Activated naive CD4-positive, alpha-beta T cell treated with anti-CD3 and anti-CD28 coated beads, Interleukin-2, amount 50 U/mL, for 24 hours (primary cell): Measurements from ENCODE around the gene C2orf81.
"Not testable (repeated sequence)": the region's sequence is repeated elsewhere in the genome, so short reads cannot be mapped to it uniquely, and the experiment has no call there.

Source experiments
- H3K27ac Mint-ChIP-seq: one replicate; pipeline ENCODE4 v1.8.0; 2021; ENCODE audit warnings: mild to moderate bottlenecking, mixed read lengths
- H3K27me3 Mint-ChIP-seq: one replicate; pipeline ENCODE4 v1.8.0; 2021; ENCODE audit warnings: mixed read lengths
- H3K36me3 Mint-ChIP-seq: one replicate; pipeline ENCODE4 v1.8.0; 2021; ENCODE audit warnings: mixed read lengths
- H3K4me1 Mint-ChIP-seq: one replicate; pipeline ENCODE4 v1.8.0; 2021; ENCODE audit warnings: mixed read lengths
- H3K4me3 Mint-ChIP-seq: one replicate; pipeline ENCODE4 v1.8.0; 2021; ENCODE audit warnings: mild to moderate bottlenecking, mixed read lengths
- H3K9me3 Mint-ChIP-seq: one replicate; pipeline ENCODE4 v1.8.0; 2021; ENCODE audit warnings: mixed read lengths

The C2orf81 gene

DNA sequence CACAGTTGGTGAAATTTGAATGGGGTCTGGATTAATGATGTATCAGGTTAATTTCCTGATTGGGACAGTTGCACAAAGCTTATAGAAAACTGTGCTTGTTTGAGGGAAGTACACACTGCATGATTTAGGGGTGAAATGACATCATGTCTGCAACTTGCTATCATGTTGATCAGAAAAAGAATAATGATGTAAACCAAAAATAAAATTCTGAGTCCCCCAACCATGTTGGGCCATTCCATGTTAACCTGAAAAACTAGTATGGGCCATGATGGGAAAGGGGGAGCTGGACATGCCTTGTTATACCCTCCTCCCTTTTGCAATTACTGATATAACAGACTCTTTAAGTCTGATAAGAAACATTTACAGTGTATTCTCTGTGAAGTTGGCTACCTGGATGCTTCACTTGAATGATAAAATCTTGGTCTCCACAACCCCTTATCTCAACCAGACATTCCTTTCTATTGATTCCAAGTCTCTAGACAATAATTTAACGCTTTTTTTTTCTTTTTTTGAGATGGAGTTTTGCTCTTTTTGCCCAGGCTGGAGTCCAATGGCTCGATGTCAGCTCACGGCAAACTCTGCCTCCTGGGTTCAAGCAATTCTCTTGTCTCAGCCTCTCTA, 29.3 kb upstream of the C2orf81 start:
- no peaks in the 10 kb centered on the region for H3K27me3 Mint-ChIP-seq
- peaks cover 27% of the 10 kb centered on the region for H3K4me1 Mint-ChIP-seq
- H3K36me3 Mint-ChIP-seq: peaks cover 6% of the 10 kb centered on the region
- H3K4me3 Mint-ChIP-seq: no peak overlapping the region
- no peaks in the 10 kb centered on the region for H3K9me3 Mint-ChIP-seq
- no peak overlapping the region for H3K27ac Mint-ChIP-seq

DNA sequence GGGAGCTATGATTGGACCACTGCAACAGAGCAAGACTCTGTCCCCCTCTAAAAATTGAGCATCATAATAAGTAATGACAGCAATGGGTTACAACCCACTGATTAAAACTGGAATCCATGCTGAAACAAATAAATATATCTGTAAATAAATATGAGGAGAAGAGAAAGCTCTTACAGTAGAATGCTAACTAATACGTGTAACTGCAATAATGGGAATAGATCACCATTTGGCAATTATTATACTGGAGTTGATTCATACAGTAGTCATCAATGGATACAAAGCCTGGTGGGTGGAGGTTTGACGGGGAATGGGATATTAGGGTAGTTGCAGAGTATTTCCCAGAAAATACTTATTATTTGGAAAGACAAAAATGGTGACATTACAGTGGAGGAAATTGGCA, 27.4 kb upstream of the C2orf81 start:
- H3K36me3 Mint-ChIP-seq: no peaks in the 10 kb centered on the region
- H3K4me1 Mint-ChIP-seq: peaks cover 13% of the 10 kb centered on the region
- peaks cover 6% of the 10 kb centered on the region for H3K27me3 Mint-ChIP-seq
- no peak overlapping the region for H3K27ac Mint-ChIP-seq
- H3K9me3 Mint-ChIP-seq: no peaks in the 10 kb centered on the region
- no peak overlapping the region for H3K4me3 Mint-ChIP-seq

DNA sequence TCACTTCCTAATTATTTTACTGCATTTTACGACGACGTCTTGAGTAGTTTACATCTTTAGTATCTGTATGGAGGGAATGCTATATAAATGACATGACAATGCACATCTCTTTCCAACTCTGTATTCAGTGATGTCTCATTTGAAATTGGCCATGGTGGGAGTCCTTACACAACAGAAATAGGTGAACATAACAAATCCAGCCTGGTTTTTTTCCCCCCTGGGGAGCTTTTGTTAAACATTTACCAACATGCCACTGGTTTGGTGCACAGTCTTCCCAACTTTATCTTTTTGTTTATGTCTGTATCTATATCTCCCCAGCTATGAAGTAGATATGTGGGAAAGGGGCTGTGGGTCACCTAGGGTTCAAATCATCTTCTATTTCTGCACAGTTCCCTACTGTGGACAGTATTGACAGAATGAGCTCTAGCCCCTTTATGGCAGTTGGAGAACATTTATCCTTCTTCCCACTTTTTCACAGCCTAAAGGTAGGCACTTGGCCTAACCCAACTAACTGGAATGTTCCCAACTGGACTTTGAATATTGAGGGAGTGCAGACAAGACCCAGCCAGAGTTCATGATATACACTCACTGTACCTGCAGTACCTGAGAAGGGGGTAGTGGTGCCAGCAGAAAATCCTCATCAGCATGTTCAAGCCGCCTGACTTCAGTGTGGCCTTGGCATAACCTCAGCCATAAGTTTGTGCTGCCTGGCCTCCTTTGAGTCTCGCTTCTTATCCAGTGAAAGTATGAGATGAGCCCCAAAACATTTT, 26.0 kb upstream of the C2orf81 start:
- H3K36me3 Mint-ChIP-seq: no peaks in the 10 kb centered on the region
- no peaks in the 10 kb centered on the region for H3K9me3 Mint-ChIP-seq
- no peak overlapping the region for H3K4me3 Mint-ChIP-seq
- peaks cover 7% of the 10 kb centered on the region for H3K27me3 Mint-ChIP-seq
- no peak overlapping the region for H3K27ac Mint-ChIP-seq
- H3K4me1 Mint-ChIP-seq: peaks cover 3% of the 10 kb centered on the region

DNA sequence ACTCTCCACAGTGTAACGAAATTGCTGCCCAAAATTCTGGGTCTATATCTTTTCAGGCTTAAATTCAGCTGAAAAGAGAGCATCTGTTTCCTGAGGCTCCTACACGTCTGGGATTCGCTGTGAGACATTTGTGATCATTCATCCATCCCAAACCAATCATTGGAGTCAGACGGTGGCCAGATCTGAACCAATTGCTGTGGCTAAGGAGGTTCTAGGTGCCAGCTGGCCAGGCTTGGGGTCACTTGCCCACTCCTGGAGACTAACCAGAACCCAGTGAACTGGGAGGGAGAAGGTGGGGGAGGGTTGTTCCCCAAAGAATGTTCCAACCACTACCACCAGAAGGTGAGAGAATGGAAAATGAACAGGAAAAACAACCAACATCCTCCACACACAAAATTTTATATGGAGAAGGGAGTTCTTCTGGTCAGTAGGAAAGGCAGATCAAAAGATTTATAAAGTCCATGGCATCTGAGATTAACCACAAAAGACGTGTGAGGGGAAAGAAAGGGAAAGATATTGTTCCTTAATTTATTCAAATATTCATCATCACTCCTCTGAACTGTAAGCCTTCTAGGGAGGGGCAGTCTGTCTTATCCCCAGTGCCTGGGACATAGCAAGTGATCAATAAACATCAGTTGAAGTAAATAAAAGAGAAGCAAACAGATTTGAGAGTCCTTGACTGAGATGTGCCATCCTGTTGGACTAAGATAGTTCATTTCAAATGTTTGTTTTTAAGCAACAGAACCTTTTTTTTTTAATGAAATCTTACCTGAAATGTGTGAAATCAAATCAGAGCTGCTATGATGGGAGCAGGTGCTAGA, 23.3 kb upstream of the C2orf81 start:
- no peak overlapping the region for H3K4me3 Mint-ChIP-seq
- H3K9me3 Mint-ChIP-seq: no peaks in the 10 kb centered on the region
- peaks cover 8% of the 10 kb centered on the region for H3K4me1 Mint-ChIP-seq
- peaks cover 14% of the 10 kb centered on the region for H3K27me3 Mint-ChIP-seq
- no peak overlapping the region for H3K27ac Mint-ChIP-seq
- H3K36me3 Mint-ChIP-seq: no peaks in the 10 kb centered on the region

DNA sequence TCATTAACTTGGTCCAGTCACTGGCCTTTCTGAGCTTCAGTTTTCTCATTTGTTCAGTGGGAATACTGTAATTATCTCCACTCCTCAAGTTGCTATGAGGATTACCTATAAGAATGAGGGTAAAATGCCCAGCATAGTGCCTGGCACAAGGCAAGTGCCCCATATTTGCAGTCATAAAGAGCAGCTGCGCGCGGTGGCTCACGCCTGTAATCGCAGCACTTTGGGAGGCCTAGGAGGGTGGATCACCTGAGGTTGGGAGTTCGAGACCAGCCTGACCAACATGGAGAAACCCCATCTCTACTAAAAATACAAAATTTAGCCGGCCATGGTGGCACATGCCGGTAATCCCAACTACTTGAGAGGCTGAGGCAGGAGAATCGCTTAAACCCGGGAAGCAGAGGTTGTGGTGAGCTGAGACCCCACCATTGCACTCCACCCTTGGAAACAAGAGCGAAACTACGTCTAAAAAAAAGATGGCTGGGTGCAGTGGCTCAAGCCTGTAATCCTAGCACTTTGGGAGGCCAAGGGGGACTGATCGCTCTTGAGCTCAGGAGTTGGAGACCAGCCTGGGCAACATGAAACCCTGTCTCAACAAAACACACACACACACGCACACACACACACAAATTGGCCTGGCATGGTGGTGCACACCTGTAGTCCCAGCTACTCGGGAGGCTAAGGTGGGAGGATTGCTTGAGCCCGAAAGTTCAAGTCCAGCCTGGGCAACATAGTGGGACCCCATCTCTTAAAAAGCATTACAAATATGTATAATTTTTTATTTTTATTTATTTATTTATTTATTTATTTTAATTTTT, 21.3 kb upstream of the C2orf81 start:
- H3K27me3 Mint-ChIP-seq: peaks cover 18% of the 10 kb centered on the region
- H3K4me3 Mint-ChIP-seq: peak overlapping the region; percentile 82
- not testable (repeated sequence) for H3K27ac Mint-ChIP-seq, H3K9me3 Mint-ChIP-seq, H3K36me3 Mint-ChIP-seq, H3K4me1 Mint-ChIP-seq

DNA sequence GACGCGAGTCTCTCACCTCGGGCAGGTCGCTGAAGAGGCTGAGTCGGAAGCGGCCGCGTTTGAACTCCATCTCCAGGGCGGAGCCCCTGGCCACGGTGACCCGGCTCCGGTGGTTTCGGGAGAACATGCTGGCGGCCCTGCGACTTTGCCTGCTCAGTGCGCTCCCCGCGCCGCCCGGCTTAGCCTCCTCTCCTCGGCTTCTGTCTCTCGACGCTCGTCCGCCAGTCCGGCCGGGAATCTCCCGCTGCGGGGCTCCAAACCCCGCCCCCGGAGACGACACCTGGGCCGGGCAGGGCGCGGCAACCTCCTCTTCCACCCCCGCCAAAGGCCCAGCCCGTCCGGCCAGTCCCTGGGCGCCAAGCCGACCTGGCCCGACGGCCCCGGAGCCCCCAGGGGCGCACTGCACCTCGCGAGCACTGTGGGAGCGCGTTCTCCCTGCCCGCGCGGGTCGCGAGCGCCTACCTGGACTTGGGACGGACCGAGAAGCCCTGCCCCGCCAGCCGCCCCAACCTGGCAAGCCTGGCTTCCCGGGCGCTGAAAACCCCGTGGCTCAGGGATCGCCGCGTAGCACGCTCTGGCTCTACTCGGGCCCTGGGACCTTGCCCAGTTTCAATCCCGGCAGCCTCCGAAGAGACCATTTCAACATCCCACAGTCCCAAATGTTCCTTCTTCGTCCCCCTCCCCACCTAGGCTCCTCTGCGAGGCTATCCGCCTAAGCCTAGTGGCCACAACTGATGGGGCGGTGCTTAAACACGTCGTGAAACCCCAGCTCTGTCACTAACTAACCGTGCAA, 20.5 kb upstream of the C2orf81 start, which contains the start of gene RTKN:
RTKN (minus strand) TSS at position 248 of the 793 bp plus-strand sequence; CDS start at position 127, 121 bp downstream.
- Mint-ChIP-seq H3K4me3 (peak within 1 kb of the TSS; percentile 82), H3K9me3 (no peaks in the 10 kb centered on the region), H3K4me1 (peaks cover 8% of the 10 kb centered on the region), H3K27me3 (peaks cover 18% of the 10 kb centered on the region), H3K36me3 (no peaks in the 10 kb centered on the region), H3K27ac (no peak within 1 kb of the TSS)

DNA sequence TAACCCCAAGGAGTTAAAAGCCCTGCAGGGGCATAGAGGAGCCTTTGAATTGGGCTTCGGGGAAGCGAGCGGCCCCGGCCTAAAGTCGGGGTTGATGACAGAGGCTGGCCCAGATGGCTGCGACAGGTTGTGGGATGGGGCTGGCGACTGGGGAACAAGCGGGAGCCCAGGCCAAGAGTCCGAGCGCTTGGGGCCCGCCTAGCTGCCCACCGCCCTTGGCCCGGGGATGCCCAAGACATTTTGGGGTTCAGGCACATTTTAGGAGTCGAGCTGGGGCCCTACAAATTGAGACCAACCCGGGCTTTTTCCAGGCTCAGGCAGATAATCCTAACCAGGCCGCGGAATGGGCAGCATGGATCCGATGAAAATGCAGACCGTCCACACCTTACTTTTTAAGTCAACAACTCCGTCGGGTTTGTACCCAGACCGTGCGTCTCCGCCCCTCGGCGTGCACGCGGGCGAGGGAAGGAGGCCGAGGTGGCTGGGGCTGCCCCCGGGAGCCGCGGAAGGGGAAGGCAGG, 19.8 kb upstream of the C2orf81 start:
- H3K9me3 Mint-ChIP-seq: no peaks in the 10 kb centered on the region
- no peak overlapping the region for H3K27ac Mint-ChIP-seq
- H3K36me3 Mint-ChIP-seq: no peaks in the 10 kb centered on the region

DNA sequence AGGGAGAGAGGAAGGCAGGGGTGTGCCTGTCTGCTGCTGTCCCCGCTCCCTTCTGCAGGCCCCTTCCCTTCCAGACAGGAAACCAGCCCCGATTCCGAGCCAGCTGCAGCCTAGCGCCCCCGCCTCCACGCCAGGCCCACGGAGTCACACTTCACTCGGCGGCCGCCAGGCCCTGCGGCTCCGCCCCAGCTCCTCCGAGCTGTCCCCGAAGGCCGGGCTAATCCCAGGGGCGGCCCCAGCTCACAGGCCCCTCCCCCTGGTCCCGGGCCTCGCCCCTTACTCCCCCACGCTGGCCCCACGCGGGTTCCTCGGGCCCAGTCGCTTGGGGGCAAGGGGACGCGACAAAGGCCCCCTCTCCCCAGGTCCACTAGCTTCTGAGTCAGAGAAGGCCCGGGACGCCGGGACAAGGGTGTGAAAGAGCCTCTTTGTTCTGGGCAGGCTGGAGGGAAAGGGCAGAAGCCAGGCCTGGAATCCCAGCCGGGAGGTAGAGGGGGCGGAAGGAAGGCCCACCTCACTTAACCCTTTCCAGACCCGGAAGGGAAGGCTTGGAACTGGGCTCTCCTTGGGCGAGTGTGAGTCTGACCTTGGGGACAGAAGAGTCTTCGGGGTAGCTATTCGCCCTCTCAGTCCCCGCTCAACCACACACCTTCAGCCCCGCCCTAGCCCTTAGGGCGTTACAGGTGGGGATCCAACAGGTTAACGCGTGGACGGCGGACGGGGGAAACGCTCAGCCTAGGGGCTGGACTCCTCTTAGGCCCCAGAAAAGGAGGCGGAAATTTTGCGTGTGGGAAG, 19.2 kb upstream of the C2orf81 start:
- H3K27ac Mint-ChIP-seq: no peak overlapping the region
- H3K36me3 Mint-ChIP-seq: no peaks in the 10 kb centered on the region
- no peaks in the 10 kb centered on the region for H3K9me3 Mint-ChIP-seq
- H3K4me3 Mint-ChIP-seq: peak overlapping the region; percentile 60
- H3K27me3 Mint-ChIP-seq: peaks cover 18% of the 10 kb centered on the region
- peaks cover 8% of the 10 kb centered on the region for H3K4me1 Mint-ChIP-seq

More for the DNA sequence above, 19.8 kb upstream of the C2orf81 start:
- Mint-ChIP-seq H3K27me3 (peaks cover 18% of the 10 kb centered on the region), H3K4me1 (peaks cover 8% of the 10 kb centered on the region), H3K4me3 (no peak overlapping the region)

DNA sequence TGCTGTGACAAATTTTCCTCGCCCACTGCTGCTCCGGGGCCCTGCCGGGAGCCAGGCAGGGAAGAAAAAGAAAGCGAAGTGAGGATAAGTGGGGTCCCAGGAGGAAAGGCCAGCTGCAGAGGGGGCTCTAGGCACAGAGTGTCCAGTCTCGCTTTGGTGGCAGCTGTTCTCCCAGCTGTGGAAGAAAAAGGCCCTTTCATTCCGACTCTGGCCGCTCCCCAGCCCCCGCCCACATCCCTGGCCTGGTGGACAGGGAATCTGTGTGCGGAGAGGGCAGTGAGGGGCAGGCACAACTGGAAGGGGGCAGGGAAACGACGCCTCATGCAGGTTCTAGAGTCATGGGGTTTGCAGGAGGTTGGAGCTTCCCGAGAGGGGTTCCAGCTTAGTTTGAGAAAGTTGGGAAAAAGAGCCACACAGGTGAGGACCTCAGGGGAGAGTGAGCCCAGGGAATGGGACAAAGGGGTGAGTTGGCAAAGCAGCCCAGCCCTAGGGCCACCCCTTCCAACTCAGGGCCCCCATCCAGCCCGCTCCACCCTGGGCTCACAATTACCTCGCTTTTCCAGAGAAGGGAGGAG, 18.5 kb upstream of the C2orf81 start:
- no peaks in the 10 kb centered on the region for H3K9me3 Mint-ChIP-seq
- H3K4me1 Mint-ChIP-seq: peaks cover 8% of the 10 kb centered on the region
- H3K27me3 Mint-ChIP-seq: peaks cover 16% of the 10 kb centered on the region
- H3K4me3 Mint-ChIP-seq: peak overlapping the region; percentile 60
- no peaks in the 10 kb centered on the region for H3K36me3 Mint-ChIP-seq
- H3K27ac Mint-ChIP-seq: no peak overlapping the region

DNA sequence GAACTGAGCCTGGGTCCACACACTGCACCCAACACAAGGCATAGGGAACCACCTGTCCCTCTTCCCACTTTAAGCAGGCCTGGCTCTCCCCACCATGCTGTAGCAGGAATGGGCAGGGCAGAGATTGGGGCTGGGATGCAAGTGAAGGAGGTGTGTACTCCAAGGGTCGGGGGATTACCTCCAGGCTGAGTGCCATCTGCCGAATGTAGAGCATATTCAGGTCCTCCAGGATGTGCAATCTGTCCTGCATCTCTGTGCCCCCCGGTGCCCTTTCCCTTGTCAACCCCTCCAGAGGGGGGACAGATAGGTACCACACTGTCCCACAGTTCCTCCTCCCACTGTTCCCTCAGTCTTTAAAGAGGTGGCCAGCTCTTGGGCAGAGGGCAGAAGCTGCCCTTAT, 18.0 kb upstream of the C2orf81 start:
- peaks cover 14% of the 10 kb centered on the region for H3K27me3 Mint-ChIP-seq
- H3K36me3 Mint-ChIP-seq: no peaks in the 10 kb centered on the region
- H3K4me3 Mint-ChIP-seq: no peak overlapping the region
- H3K9me3 Mint-ChIP-seq: no peaks in the 10 kb centered on the region
- H3K4me1 Mint-ChIP-seq: peaks cover 8% of the 10 kb centered on the region
- H3K27ac Mint-ChIP-seq: no peak overlapping the region

DNA sequence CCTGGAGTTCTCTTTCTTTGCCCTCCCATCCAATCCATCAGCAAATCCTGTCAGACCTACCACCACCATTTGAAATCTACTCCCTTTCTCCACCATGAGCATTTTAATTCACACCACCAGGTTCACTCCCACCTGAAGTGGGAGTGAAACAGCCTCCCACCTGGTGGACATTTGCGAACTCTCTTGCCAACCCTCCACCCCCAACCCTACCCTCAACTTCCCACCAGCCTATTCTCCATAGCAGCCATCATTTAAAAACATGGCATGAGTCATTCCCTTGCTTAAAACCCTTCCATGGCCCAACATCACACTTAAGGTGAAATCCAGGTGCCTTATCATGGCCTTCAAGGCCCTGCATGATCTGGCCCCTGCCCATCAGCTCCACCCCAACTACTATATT, 16.8 kb upstream of the C2orf81 start:
- no peak overlapping the region for H3K4me3 Mint-ChIP-seq
- no peaks in the 10 kb centered on the region for H3K9me3 Mint-ChIP-seq
- H3K27ac Mint-ChIP-seq: peak overlapping the region; percentile 15
- peaks cover 12% of the 10 kb centered on the region for H3K27me3 Mint-ChIP-seq
- H3K36me3 Mint-ChIP-seq: no peaks in the 10 kb centered on the region
- H3K4me1 Mint-ChIP-seq: peaks cover 8% of the 10 kb centered on the region

DNA sequence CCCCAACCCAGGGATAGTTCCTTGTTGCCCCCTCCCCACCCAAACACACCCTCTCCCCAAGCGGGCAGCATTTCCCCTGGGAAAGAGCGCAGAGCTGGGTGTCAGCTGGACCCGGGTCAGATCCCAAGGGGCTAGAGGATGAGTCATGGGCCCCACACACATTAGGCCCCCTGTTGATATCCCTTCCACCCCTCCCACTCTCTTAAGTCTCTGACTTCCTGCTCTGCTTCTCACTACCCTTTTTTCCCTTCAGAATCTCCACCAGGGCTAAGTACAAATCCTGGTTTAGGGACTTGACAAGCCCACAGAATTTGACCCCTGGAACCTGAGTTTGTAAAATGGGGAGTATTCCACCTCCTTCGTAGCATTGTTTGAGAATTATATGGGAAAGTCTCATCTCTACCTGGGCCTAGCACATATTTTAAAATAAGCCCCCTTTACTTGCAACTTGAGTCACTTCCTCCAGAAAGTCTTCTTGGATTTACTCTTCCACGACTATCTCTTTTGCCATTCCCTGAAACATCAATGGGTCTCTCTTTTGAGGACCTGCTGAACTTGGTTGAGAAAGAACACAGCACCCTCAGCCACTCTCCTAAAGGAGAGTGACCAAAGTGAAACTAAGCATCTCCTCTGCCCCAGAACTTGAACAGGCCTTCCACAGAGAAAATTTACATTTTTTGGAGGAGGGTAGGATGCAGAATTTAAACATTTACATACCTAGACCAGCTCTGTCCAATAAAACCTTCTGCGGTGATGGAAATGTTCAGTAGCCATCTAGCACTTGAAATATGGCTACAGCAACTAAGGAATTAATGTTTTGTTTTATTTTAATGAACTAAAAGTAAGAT, 15.7 kb upstream of the C2orf81 start:
- Mint-ChIP-seq H3K27ac (peak overlapping the region; percentile 27), H3K4me1 (peaks cover 4% of the 10 kb centered on the region), H3K4me3 (no peak overlapping the region), H3K36me3 (no peaks in the 10 kb centered on the region), H3K27me3 (peaks cover 8% of the 10 kb centered on the region), H3K9me3 (no peaks in the 10 kb centered on the region)
